Measurements from ENCODE around the gene GLIPR2.
"Not testable (repeated sequence)": the region's sequence is repeated elsewhere in the genome, so short reads cannot be mapped to it uniquely, and the experiment has no call there.

Gene GLIPR2

DNA sequence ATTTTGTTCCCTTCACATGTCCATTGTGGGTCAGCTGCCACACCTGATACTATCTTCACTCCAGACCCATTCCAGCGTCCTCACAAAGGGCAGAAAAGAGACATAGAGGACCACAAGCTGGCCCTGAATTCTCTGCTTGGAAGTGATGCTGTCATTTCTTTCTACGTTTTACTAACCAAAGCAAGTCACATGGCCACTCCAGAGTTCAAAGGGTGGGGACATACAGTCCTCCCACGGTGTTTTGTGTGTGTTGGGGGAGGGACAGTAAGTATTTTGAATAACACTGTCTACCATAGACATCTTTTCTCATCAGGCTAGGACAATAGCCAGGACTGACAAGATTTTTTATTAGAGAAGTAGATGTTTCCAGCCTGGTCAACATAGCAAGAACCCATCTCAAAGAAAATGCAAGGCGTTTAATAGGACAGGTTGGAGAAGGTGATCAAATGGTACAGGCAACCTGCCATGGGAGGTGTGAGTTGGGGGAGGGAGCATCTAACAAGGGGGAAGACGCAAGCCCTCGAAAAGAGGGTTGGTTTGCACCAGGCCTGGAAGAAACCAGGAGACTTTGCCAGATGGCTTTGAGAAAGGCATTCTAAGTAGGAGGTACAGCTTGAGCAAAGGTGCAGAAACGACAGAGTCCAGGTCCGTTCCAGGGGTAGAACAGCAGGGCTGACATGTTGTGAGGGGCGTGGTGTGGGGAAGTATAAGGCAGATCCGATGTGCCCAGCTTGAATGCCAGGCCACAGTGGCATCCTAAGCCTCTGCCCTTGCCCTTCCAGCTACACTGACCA, 11.3 kb upstream of the GLIPR2 start:
- no peak for FAIRE-seq

DNA sequence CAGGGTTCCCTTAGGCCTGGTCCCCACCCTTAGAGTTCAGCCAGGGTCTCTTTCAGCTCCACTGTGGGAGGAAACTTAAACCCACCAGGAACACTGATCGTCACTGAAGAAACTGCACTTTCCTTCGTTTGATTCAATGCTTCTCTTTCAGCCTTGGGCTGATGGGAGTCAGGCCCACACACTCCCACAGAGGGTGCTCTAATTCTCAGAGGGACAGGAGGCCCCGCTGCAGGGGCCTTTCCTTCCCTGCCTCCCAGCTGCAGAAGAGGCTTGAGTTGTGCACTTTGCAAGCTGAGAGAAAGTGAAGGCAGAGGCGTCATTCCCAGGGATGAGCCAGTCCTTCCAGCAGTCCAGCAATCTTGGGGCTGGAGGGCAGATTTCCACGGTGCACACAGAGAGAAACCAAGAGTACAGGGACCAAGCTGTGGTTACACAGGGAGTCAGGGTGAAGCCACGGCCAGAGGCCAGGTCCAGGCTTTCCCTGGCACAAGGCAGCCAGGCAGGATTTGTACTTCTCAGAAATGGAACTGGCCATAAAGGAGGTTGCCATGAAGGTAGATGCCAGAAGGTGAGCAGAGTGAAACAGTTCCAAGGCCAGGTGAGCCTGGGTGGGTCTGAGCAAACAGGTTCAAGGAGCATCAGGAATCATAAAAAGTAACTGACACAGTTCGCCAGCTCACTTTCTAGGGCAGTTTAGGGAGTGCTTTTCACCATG, 10.4 kb upstream of the GLIPR2 start:
- FAIRE-seq: no peak

DNA sequence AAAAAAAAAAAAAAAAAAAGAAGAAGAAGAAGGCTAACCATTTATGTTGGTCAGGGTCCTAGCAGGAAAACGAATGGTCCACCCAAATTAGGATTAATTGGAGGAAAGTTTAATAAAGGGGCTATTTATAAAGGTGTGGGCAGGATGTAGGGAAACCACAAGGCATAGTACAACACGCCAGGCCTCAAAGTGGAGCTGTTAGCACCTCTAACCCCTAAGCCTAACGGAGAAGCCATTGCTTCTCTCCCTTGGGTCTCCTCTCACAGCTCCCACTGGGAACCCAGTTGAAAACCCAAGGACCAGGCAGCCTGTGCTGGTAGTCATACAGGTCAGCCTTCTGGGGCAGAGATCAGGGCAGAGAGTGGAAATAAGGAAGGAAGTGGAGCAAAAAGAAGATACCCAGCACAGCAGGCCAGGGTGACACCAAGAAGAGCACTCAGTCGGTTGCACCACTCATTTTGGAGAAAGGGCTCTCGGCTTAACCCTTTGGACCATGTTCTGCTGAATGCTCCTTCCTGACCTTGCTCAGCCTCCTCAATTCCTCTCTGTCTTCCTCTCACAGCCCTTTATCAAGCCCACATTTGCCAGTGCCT, 8.8 kb upstream of the GLIPR2 start:
- no peak for FAIRE-seq

DNA sequence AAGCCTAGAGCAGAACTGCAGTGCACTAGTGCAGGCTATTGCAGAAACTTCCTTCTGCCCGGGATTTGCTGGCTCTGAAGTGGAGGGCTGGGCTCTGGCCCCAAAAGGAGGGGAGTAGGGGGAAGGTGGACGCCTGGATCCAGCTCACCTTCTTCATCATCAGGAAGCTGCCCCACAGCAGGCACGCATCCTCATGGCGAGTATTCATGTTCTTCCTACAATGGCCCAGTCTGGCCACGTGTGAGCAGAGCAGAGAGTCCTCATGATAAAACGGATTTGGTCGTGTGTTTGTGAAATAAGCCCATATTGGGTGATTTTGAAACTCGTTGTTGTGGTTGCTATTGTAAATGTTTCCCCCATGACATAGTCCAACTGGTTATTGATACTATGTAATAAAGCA, 8.2 kb upstream of the GLIPR2 start:
- no peak for FAIRE-seq

DNA sequence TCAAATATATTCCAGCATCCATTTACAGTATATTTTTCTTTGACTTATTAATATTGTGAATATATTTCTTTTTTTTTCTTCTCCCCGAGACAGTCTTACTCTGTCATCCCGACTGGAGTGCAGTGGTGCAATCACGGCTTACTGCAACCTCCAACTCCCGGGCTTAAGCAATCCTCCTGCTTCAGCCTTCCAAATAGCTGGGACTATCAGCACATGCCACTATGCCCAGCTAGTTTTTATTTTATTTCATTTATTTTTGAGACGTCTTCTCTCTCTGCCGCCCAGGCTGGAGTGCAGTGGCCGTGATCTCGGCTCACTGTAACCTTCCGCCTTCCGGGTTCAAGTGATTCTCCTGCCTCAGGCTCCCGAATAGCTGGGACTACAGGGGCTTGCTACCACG, 7.4 kb upstream of the GLIPR2 start:
- no peak for FAIRE-seq

DNA sequence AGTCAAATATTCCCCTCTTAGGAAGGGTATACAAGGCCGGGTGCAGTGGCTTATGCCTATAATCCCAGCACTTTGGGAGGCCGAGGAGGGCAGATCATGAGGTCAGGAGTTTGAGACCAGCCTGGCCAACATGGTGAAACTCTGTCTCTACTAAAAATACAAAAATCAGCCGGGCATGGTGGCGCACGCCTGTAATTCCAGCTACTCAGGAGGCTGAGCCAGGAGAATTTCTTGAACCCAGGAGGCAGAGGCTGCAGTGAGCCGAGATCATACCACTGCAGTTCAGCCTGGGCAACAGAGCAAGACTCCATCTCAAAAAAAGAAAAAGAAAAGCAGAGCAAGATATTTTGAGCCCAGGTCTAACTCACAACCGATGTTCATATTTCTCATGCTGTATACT, 4.9 kb upstream of the GLIPR2 start:
- FAIRE-seq: not testable (repeated sequence)

DNA sequence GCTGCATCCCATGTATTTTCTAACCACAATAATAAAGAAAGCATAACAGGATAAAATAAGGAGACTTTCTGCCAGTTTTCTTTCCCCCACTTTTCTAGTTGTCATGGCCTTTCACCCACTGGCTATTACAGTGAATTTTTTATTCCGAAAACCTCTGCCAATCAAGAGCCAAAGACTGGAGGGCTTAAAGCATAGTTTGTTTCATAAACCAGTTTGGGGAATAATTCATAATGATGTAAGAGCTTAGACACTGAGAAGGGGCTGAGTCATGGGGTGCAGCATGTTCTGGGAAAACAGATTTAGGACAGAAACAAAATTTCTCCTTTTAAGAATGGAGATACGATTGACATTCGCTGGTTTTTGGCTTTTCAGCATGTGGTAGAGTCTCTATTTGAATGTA, 4.4 kb upstream of the GLIPR2 start:
- no peak for FAIRE-seq

DNA sequence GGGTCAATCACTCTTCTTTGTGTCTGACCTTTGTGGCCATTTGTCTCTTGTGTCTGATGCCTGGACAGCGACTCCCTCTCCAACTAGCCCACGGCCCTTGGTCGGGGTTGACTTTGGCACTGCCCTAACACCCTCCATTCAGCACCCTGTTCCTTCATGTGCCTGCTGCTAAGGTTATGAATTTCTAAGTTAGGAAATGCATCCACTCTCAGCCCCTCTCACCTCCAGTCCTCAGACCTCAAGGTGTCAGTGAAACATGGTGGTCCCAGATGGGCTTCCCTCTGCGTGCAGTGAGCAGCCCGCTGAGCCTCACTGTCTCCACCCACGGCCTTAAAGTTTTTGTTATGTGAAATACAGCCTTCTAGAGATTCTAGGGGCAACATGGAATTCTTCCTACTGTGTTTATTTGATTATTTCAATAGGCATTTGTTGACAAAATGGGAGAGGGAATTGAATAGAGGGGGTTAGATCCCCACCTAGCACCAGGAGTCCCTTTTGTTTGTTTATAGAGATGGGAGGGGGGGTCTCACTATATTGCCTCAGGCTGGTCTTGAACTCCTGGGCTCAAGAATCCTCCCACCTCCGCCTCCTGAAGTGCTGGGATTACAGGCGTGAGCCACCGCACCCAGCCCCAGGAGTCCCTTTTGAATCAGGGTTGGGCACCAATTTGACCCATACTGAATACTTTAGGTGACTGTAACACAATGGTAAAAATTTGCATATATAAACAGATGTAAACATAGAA, 1.6 kb upstream of the GLIPR2 start:
- FAIRE-seq: no peak

DNA sequence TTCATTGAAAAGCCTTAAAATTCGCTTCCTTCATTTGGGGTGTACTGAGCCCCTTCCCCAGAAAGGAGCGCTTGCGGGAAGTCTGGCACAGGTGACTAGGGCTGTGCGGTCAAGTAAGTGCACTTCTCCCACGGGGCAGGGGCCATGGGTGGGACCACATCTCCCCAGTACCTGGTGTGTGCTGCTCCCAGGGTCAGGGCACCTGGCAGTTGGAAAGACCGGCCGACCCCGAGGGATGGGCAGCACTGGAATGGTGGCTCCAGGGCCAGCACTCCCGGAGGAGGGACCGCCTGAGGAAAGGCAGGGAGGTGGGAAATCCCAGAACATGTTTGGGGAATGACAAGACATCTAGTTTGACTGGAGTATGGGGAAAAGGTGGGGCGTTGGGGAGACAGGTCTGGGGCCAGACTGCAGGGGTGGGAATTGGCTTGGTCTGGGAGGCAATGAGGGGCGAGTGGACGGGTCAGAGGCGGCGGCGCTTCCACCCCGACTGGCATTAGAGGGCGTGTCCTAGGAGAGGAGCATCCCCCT, 727 bp upstream of the GLIPR2 start:
- FAIRE-seq: no peak

DNA sequence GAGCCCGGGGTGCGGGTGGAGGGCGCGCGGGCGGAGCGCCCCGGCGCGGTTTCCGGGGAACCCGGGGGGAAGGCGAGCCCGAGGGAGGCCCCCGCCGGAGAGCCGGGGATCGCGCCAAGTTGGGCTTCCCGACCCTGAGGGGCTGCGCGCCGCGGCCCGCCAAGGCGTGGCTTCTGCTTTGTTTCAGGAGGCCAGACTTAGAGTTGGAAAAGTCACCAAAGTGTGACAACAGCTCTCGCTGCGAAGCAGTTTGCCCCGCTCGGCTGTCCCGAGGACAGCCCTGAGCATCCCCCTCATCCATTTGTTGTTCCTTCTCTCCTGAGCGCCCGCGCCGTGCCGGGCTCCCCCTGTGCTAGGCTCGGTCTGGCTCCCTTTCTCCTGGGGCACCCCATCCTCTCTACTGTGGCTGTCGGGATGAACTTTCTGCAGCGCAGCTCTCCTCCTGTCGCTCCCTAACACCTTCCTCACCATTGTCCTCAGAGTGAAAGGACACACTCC, 410 bp downstream of the GLIPR2 start:
- no peak for FAIRE-seq

DNA sequence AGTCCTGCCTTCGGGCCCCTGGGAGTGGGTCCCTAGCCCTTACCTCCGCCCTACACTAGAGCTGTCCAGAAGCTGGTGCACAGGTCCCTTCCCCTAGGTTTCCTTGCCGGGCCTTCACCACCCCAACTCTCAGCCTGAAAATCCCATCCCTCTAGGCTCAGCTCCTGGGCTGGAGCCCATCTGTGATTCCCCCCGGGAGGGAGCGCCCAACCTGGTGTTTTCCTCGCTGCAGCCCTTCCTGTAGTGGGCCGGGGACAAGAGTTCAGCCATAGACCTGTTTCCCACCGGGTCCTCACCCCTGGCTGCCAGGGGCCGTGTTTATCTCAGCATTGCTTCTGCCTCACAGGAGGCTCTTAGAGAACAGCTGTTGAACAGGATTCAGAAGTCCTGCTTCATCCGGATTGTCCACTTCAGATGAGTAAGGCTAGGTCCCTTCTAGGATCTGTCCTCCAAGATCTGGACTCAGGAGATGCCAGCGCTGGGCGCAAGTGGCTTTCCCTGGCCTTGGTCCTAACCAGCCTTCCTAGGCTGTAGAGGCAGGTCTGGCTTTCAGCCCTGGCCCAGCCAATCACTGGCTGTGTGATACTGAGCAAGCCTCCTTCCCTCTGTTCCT, 965 bp downstream of the GLIPR2 start:
- FAIRE-seq: no peak

DNA sequence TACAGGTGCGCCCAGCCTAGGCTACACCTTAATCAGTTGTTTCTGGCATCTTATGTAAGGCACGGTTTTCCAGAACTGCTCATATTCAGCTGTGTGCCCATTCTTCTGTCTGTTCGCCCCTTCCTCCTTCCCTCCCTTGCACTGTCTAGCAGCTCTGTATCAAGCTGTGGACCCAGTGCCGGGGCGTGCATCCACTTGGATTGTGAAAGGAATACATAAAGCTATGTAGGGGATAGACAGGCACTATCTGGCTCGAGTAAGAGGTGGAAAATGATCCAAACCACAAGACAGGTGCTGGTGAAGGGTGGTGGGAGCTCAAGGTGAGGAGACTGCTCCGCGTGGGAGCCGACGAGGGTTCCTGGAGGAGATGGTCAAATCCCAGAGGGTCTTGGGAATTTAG, 2.0 kb downstream of the GLIPR2 start:
- no peak for FAIRE-seq

DNA sequence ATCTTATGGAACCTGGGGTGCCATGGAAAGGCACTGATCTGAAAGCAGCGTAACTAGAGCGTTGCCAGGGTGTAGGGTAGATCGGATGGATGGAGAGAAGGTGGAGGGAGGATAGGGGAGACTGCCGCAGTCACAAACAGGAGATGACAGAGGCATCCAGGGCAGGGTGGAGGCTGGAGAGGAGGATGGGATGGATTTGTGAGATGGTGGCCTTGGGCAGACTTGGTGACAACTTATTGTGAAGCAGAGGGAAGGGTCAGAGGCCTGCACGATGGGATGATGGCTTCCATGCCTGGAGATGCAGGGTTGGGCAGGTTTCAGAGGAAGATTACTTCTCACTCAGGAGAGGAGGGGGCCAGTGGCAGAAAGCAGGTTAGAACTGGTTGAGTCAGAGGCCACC, 2.4 kb downstream of the GLIPR2 start:
- FAIRE-seq: no peak

DNA sequence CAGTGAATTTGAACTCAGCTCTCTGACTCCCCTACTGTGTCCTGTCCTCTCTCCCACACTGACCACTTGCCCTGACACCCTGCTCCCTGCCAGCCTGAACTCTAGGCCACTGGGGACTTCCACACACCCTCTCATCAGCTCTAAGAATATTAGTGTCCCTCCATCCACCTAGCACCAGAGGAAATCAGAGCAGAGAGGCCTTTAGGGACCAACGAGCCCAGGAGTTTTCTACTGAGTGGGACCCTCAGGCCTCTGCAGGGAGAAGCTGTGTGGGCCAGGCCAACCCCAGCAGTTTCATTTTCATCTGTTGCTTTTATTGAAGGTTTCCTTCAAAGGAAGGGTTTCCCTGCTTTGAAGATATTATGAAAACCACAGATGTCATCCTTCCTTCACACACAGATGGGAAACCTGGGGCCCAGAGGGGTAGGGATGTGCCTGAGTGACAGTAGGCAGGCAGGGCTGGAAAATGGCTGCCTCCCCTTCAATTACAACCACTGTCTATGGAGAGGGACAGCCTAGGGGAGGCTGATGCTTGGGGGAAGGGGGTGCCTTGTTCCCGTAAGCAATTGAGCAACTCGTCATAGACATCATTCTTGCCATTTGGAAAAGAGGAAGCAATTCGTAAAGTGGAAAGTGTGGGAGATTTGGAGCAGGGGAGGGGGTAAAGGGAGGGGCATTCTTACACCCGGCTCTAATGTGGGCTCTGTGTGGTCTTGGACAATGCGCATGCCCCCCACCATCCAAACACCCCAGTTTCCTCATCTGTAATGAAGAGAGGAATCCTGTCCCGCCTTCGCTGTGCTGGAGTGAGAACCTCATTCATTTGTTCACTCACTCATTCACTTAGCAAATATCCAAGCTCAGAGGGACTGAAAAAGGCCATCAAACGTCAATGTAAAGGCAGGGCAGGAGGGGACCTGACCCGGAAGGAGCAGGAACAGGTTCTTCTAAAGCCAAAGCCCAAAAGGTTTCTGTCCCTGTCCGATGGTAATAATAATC, 3.9 kb downstream of the GLIPR2 start:
- no peak for FAIRE-seq

DNA sequence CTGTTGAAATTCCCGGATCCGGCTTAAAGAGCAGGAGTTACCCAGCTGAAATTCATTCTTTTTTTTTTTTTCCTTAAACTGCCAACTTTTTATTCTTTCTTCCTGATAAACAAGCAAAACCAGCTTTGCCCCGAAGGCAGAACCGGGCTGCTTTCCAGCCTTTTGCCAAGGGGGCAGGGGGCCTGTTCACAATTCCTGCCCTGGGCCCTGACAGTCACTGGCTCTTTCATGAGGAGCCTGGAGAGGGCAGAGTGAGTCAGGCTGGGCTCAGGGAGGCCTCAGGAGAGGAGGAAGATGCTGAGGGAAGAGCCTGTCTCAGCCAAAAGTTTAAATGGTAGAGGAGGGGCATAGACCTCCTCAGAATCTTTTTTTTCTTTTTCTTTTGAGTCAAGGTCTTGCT, 4.8 kb downstream of the GLIPR2 start:
- no peak for FAIRE-seq

DNA sequence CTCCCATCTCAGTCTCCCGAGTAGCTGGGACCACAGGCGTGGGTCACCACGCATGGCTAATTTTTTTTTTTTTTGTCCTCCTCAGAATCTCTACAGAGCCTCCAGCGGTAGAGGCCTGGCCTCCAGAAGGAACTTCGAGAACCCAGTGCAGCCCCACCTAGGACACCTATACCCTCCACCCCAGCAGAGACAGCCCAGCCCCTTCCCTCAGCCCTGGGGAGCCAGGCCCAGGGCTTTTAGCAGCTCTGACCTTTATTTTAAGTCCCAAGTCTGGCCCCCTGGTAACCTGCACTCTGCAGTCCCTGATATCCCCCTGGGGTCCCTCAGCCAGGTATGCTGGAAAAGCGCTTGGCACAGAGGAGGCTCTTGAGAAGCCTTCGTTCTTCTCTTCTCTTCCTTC, 5.2 kb downstream of the GLIPR2 start:
- FAIRE-seq: no peak

DNA sequence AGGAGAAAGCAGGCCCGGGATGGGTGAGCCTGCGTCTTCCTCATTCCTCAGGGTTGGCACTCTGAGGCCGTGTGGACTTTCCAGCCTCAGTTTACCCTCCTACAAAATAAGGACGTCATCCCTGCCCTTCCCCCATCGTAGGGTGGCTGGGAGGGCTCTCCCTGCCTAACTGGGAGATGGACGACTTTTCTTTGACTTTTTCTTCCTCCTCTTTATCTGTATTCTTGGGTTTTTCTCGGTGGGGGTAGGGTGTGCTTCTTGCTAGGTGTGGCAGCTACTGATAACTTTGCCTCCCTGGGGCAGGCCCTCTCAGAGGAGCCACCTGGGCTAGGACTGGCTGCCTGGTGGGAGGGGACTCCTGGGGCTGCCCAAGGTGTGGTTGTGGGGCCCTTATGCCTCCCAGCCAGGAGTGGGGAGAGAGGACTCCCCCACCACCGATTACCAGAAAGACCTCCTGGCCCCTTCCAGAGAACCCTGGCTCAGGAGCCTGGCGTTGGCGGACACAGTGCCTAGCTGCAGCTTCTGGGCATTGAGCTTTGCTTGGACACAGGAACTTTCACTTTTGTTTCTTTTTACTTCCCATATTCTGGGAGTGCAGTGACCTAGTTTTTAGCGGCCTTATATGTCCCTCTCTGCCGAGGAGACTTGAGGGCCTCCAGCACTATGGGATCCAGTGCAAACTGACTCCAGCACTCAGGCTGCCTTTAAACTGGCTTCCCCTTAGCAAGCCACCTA, 6.1 kb downstream of the GLIPR2 start:
- FAIRE-seq: no peak

DNA sequence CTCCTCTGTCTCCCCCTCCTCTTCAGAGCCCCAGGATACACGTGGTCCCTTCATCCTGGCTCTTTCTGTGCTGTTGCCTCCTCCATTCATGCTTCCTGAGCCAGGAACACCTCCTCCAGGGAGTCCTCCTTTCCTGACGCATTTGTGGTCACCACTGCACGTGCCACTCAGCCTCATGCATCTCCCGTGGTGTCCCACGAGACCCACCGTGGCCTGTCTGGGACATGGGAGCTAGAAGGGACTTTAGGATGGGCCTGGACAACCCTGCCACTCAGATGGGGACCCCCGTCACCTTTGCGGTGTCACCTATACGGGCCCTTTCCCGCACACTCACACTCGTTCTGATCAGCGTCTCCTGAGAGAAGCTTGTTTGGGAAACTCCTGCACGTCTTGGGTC, 6.7 kb downstream of the GLIPR2 start:
- no peak for FAIRE-seq

DNA sequence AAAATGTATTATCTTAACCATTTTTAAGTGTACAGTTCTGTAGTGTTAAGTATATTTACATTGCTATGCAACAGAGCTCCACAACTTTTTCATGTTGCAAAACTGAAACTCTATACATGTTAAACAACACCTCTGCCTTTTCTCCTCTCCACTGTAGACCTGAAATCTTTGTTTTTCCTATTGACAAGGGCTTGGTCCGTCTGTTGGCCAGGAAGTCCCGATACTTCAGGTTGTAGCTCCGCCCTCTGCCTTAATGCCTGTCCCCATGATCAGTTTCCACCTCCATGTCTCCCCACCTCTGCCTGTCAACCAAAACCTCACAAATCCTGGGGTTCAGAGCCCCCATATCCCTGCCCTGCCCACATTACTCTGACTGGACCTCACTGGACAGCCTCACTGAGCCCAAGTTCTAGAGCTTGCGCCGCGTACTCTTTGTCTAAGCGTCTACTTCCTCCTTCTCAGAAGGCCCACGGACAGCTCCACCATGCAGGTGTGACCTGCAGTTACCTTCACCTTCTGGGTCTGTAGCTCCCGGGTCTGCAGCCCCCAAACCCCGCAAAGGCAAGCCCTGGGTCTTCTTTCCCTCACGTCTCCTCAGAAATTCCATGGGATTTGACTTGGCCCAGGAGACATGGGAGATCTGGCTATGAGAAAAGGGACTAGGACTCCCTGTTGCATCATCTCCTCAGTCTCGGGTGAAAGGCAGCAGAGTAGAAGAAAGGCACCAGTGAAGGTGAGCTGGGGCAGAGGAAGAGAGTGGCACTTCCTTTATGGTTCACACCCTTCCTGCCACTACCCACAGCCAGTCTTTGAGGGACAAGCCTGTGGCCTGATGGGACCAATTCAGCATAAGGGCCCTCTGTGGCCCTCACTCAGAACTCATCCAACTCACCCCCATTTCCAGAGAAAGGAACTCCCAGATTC, 8.0 kb downstream of the GLIPR2 start:
- FAIRE-seq: no peak

Data from A204.1 (cell line).